HepG2 (cell line): ENCODE data around the gene ROBO3. TPM values are rescaled to one million over a fixed set of nuclear protein-coding genes. Genes with fewer than 3 reads are reported as not detected.

Experiments
- ATAC-seq: fragments of 200-7000 bp; cut with Tn5 transposase; 3 replicates; pipeline ENCODE4 v1.9.1; 2020; ENCODE audit warnings: mild to moderate bottlenecking, moderate library complexity
- BruUV-seq: library from RNA; stranded (reverse); fragments of 400-500 nt; replicated peaks from 2 replicates; lab custom pipeline; 2021; lab: Mats Ljungman, UMichigan
- CTCF ChIA-PET: fragments of 300-600 bp; formaldehyde crosslinking; extraction: SDS; loops from one replicate; lab custom pipeline; 2021; ENCODE audit warnings: low total read pairs, inconsistent platforms, low intra/inter-chr PET ratio; lab: Yijun Ruan, JAX
- POLR2A ChIA-PET: fragments of 350-600 bp; sonication (Branson Sonifier 250); formaldehyde crosslinking; loops from one replicate; lab custom pipeline; 2020; ENCODE audit warnings: antibody characterized with exemption, inconsistent platforms; lab: Yijun Ruan, JAX
- DNase-seq: peaks from one replicate; pipeline ENCODE4 v3.0.0-alpha.2; 2015; ENCODE audit warnings: low spot score
- FAIRE-seq: peaks from 3 replicates; lab custom pipeline; 2011; peaks lifted over from hg19 to GRCh38; lab: Jason Lieb, UNC
- H2AFZ ChIP-seq: one replicate; pipeline ENCODE4 v1.6.1; 2011; ENCODE audit warnings: low read length, inconsistent platforms
- H3K27ac ChIP-seq: fragments of 300-600 bp; 3 replicates; pipeline ENCODE4 v1.8.0; 2011; ENCODE audit warnings: mixed run types, mild to moderate bottlenecking, mixed read lengths, low read length, inconsistent platforms; ENCODE audit not compliant: insufficient read depth; ENCODE audit errors: extremely low read length
- H3K27me3 ChIP-seq, 2 experiments: fragments of 200-600 bp in 1 of 2; 2 replicates in 1 of 2; 3 replicates in 1 of 2; pipeline versions ENCODE4 v1.6.0 to v1.8.0; 2011; ENCODE audit warnings: low read length in 2 of 2, mild to moderate bottlenecking in 2 of 2, moderate library complexity in 2 of 2, inconsistent platforms in 1 of 2; ENCODE audit not compliant: insufficient read depth in 2 of 2, control insufficient read depth in 1 of 2
- H3K36me3 ChIP-seq, 2 experiments: fragments of 200-600 bp in 1 of 2; replicated peaks in 1 of 2; 2 replicates in 1 of 2; 3 replicates in 1 of 2; pipeline versions ENCODE4 v1.5.1 to v1.8.0; 2011; ENCODE audit warnings: low read length in 2 of 2, inconsistent platforms in 1 of 2; ENCODE audit not compliant: insufficient read depth in 2 of 2, control insufficient read depth in 1 of 2
- H3K4me1 ChIP-seq: 2 replicates; pipeline ENCODE4 v1.5.1; 2012; ENCODE audit warnings: low read length, inconsistent platforms; ENCODE audit not compliant: insufficient read depth
- H3K4me2 ChIP-seq: 2 replicates; pipeline ENCODE4 v1.6.0; 2011; ENCODE audit warnings: low read depth, low read length, inconsistent platforms
- H3K4me3 ChIP-seq, 3 experiments: fragments of 200-600 bp in 1 of 3; sonication (generic), shearing (Covaris generic) in 1 of 3; replicated peaks in 1 of 3; 2 replicates each; pipeline ENCODE4 v1.5.1; 2011 to 2016; ENCODE audit warnings: low read length in 3 of 3, inconsistent platforms in 2 of 3, low read depth in 2 of 3, mild to moderate bottlenecking in 2 of 3, control low read depth in 1 of 3, mixed read lengths in 1 of 3; ENCODE audit not compliant: insufficient read depth in 1 of 3
- H3K79me2 ChIP-seq: one replicate; pipeline ENCODE4 v1.6.1; 2011; ENCODE audit warnings: low read length, inconsistent platforms; ENCODE audit not compliant: insufficient read depth
- H3K9ac ChIP-seq: 2 replicates; pipeline ENCODE4 v1.6.0; 2011; ENCODE audit warnings: mild to moderate bottlenecking, low read depth, low read length, inconsistent platforms; ENCODE audit not compliant: insufficient read depth
- H3K9me3 ChIP-seq: 2 replicates; pipeline ENCODE4 v1.5.1; 2012; ENCODE audit warnings: mild to moderate bottlenecking, low read length
- H4K20me1 ChIP-seq: 2 replicates; pipeline ENCODE4 v1.6.0; 2011; ENCODE audit warnings: inconsistent platforms, mild to moderate bottlenecking, low read length, moderate library complexity; ENCODE audit not compliant: insufficient read depth
- KLF16 ChIP-seq, 2 experiments: sonication (generic) in 1 of 2; formaldehyde crosslinking in 1 of 2; IDR thresholded peaks; 2 replicates each; pipeline versions ENCODE4 v1.6.1 to v1.8.0; 2016 to 2023; ENCODE audit warnings: missing genetic modification reagents in 2 of 2, missing compliant biosample characterization in 1 of 2
- SAFB2 ChIP-seq: sonication (generic); formaldehyde crosslinking; IDR thresholded peaks from 2 replicates; pipeline ENCODE4 v1.5.1; 2020; ENCODE audit warnings: missing genetic modification reagents, low read depth, mild to moderate bottlenecking, borderline replicate concordance
- ZNF333 ChIP-seq: sonication (generic); formaldehyde crosslinking; IDR thresholded peaks from 2 replicates; pipeline ENCODE4 v1.4.0; 2020; ENCODE audit warnings: mild to moderate bottlenecking, missing genetic modification reagents, borderline replicate concordance
- ZNF441 ChIP-seq: sonication (generic); formaldehyde crosslinking; IDR thresholded peaks from 2 replicates; pipeline ENCODE4 v1.7.0; 2021; ENCODE audit warnings: missing genetic modification reagents, borderline replicate concordance
- ZNF614 ChIP-seq: IDR thresholded peaks from 2 replicates; pipeline ENCODE4 v1.6.1; 2018; ENCODE audit warnings: missing biosample characterization, missing genetic modification reagents, inconsistent platforms, borderline replicate concordance
- ZNF678 ChIP-seq: sonication (generic); formaldehyde crosslinking; IDR thresholded peaks from 2 replicates; pipeline ENCODE4 v1.4.0; 2020; ENCODE audit warnings: mild to moderate bottlenecking, missing genetic modification reagents
- WGBS: methylation state at CpG from one replicate; pipeline ENCODE4 v1.1.6; 2017; ENCODE audit warnings: low lambda C conversion rate; 5-methylcytosine and 5-hydroxymethylcytosine counted together
- in situ Hi-C: cut with HindIII; loops from 2 replicates; pipeline ENCODE4 v1.10.0; 2017; ENCODE audit warnings: low pct_unique_long_range_greater_than_20kb; ENCODE audit not compliant: extremely low pct_ligation_motif_present
- intact Hi-C: fragments of 100-400 bp; cut with micrococcal nuclease; formaldehyde crosslinking; loops from one replicate; pipeline ENCODE4 v1.10.0; 2022; ENCODE audit not compliant: unreplicated experiment
- polyA plus RNA-seq, 8 experiments: library from polyadenylated mRNA; depleted of rRNA in 3 of 8; stranded (reverse) in 7 of 8; unstranded in 1 of 8; fragments of >200 nt; fragmentation: Illumina TruSeq in 4 of 8; extraction: Trizol in 4 of 8; gene quantifications; 2 replicates each; pipeline versions ENCODE4 v1.2.1 to v1.2.3, GENCODE V29; 2011 to 2016; ENCODE audit warnings: low read depth in 4 of 8, missing spikeins in 1 of 8, mixed read lengths in 1 of 8; ENCODE audit not compliant: insufficient read depth in 1 of 8
- total RNA-seq, 5 experiments: library from RNA; depleted of rRNA; stranded (reverse); fragments of >200 nt; fragmentation: Illumina TruSeq; extraction: Trizol; gene quantifications; 2 replicates each; pipeline ENCODE4 v1.2.3, GENCODE V29; 2016; ENCODE audit warnings: low read depth in 1 of 5
- TF ChIP-seq, protein P1 (sequence below): sonication (generic); formaldehyde crosslinking; IDR thresholded peaks from 2 replicates; pipeline ENCODE4 v1.9.0; 2021; ENCODE audit warnings: mild to moderate bottlenecking, missing genetic modification reagents

The ROBO3 gene
- total and polyA plus RNA-seq, 2 of the 13 experiments (the other 11 are each of a cell fraction or from before 2014, with no cell fraction given): 0.07 to 2.4 TPM

DNA sequence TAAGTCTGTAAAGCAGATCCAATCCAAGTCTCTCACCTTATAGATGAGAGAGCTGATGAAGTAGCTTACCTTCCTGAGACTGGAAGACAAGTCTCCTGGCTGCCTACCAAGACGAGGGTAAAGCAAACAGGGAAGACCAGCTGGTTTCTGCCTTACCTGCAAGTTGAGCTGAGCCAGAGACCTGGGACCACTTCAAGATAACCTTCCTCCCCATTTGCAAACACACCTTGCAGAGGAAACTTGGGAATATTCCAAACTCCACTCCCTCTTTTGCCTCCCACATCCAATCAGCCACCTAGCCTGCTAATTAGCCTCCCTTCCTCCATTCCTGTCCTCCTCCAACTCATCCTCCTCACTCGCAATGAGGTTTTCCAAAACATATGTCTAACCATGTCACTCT, 23.4 kb upstream of the ROBO3 start (continued):
- TF ChIP-seq ZNF614 (CRISPR knock-in tag) (no peak), ZNF333 (CRISPR knock-in tag) (no peak)
- TF ChIP-seq, protein P1, sequence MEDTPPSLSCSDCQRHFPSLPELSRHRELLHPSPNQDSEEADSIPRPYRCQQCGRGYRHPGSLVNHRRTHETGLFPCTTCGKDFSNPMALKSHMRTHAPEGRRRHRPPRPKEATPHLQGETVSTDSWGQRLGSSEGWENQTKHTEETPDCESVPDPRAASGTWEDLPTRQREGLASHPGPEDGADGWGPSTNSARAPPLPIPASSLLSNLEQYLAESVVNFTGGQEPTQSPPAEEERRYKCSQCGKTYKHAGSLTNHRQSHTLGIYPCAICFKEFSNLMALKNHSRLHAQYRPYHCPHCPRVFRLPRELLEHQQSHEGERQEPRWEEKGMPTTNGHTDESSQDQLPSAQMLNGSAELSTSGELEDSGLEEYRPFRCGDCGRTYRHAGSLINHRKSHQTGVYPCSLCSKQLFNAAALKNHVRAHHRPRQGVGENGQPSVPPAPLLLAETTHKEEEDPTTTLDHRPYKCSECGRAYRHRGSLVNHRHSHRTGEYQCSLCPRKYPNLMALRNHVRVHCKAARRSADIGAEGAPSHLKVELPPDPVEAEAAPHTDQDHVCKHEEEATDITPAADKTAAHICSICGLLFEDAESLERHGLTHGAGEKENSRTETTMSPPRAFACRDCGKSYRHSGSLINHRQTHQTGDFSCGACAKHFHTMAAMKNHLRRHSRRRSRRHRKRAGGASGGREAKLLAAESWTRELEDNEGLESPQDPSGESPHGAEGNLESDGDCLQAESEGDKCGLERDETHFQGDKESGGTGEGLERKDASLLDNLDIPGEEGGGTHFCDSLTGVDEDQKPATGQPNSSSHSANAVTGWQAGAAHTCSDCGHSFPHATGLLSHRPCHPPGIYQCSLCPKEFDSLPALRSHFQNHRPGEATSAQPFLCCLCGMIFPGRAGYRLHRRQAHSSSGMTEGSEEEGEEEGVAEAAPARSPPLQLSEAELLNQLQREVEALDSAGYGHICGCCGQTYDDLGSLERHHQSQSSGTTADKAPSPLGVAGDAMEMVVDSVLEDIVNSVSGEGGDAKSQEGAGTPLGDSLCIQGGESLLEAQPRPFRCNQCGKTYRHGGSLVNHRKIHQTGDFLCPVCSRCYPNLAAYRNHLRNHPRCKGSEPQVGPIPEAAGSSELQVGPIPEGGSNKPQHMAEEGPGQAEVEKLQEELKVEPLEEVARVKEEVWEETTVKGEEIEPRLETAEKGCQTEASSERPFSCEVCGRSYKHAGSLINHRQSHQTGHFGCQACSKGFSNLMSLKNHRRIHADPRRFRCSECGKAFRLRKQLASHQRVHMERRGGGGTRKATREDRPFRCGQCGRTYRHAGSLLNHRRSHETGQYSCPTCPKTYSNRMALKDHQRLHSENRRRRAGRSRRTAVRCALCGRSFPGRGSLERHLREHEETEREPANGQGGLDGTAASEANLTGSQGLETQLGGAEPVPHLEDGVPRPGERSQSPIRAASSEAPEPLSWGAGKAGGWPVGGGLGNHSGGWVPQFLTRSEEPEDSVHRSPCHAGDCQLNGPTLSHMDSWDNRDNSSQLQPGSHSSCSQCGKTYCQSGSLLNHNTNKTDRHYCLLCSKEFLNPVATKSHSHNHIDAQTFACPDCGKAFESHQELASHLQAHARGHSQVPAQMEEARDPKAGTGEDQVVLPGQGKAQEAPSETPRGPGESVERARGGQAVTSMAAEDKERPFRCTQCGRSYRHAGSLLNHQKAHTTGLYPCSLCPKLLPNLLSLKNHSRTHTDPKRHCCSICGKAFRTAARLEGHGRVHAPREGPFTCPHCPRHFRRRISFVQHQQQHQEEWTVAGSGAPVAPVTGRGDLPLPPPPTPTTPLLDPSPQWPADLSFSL (CRISPR knock-in tag): no peak

DNA sequence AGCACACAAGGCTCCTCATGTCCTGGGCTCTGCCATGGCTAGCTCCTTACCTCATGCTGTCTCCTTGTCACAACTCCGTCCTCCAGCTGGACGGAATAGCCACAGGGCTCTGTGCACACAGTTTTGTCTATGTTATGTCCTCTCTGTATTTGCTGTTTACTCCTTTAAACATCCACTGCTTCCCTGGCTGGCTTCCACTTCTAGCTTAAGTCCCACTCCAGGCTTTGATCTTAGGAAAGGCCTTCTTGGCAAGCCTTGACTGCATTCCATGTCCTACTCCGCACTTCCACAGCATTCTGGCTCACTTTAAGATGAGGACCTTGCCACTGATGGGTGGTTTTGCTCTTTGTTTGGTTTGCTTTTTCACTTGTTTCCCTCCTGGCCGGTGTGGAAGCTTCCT, 22.9 kb upstream of the ROBO3 start:
- no peak overlapping the region for H2AFZ ChIP-seq
- POLR2A ChIA-PET: no interaction called here
- no peak overlapping the region for H3K9ac ChIP-seq
- DNase-seq: no peak
- no peak overlapping the region for H3K27ac ChIP-seq
- H3K4me2 ChIP-seq: no peak overlapping the region
- H3K9me3 ChIP-seq: no peaks in the 10 kb centered on the region
- no TSS peak for BruUV-seq
- intact Hi-C loops (no loop called here), in situ Hi-C loops (no loop called here)
- FAIRE-seq: no peak
- TF ChIP-seq KLF16 (CRISPR knock-in tag; IDR thresholded peaks at IDR 0.05) (no peak), ZNF441 (no peak), SAFB2 (CRISPR knock-in tag) (no peak), ZNF678 (CRISPR knock-in tag) (no peak)
- peaks cover 19 to 91% of the 10 kb centered on the region in 2 experiments for H3K27me3 ChIP-seq
- H3K36me3 ChIP-seq: no peaks in the 10 kb centered on the region
- H3K79me2 ChIP-seq: no peaks in the 10 kb centered on the region
- H3K4me3 ChIP-seq: no peak overlapping the region
- no peaks in the 10 kb centered on the region for H4K20me1 ChIP-seq
- CTCF ChIA-PET: no interaction called here
- H3K4me1 ChIP-seq: peaks cover 27% of the 10 kb centered on the region
- WGBS: 26% methylated on average over 4 of the region's 4 CpGs
- no peak for ATAC-seq
